Pancreas (tissue), 10 donors: ENCODE results near the gene COL13A1. TPM values are rescaled to one million over a fixed set of nuclear protein-coding genes. Genes with fewer than 3 reads are reported as not detected.

Source experiments
- ATAC-seq, 4 donors: fragments of 200-7000 bp; cut with Tn5 transposase; one replicate each; pipeline versions ENCODE4 v1.8.0 to v1.9.1; 2020; ENCODE audit warnings: mild to moderate bottlenecking in 4 of 4, moderate library complexity in 4 of 4
- DNase-seq, 6 donors: peaks; one replicate each; pipeline ENCODE4 v3.0.0-alpha.2; 2020
- FAIRE-seq: peaks from 2 replicates; lab custom pipeline; 2012; peaks lifted over from hg19 to GRCh38; lab: Jason Lieb, UNC
- H3K27ac ChIP-seq, 4 donors: fragments of 200-600 bp; sonication (generic); 1 replicate in 3 of 4; 2 replicates in 1 of 4; pipeline versions ENCODE4 v1.5.0 to v1.8.0; 2020
- H3K27me3 ChIP-seq, 4 donors: fragments of 200-600 bp; one replicate each; pipeline ENCODE4 v1.8.0; 2021
- H3K36me3 ChIP-seq, 3 donors: fragments of 200-600 bp; sonication (generic) in 1 of 3; one replicate each; pipeline versions ENCODE4 v1.5.0 to v1.8.0; 2020 to 2021
- H3K4me1 ChIP-seq, 3 donors: fragments of 200-600 bp; one replicate each; pipeline ENCODE4 v1.8.0; 2021
- H3K4me3 ChIP-seq, 4 donors: fragments of 200-600 bp; sonication (generic) in 2 of 4; one replicate each; pipeline versions ENCODE4 v1.5.0 to v1.8.0; 2020 to 2021
- H3K9me3 ChIP-seq, 4 donors: fragments of 200-600 bp; one replicate each; pipeline ENCODE4 v1.8.0; 2021
- WGBS, 2 donors: extraction: QIAGEN DNeasy Blood & Tissue Kit; methylation state at CpG; one replicate each; pipeline ENCODE4 v1.1.7; 2013; 5-methylcytosine and 5-hydroxymethylcytosine counted together
- intact Hi-C, 3 donors: fragments of 100-400 bp; cut with DNase I; formaldehyde crosslinking; loops; one replicate each; pipeline versions ENCODE4 v1.11.1 to v1.14.2; 2022
- polyA plus RNA-seq, 2 donors: library from polyadenylated mRNA; stranded (reverse); fragments of 200-250 nt; gene quantifications; one replicate each; pipeline ENCODE4 v1.2.3, GENCODE V29; 2013
- total RNA-seq, 6 donors: library from RNA; stranded (reverse); fragmentation: NEBNext Ultra II Directional in 4 of 6; extraction: Animal tissue kit (Norgen Biotek cat#: 25700) in 4 of 6; gene quantifications; one replicate each; pipeline versions ENCODE4 v1.2.1 to v1.2.4, GENCODE V29; 2021 to 2023
- TF ChIP-seq, protein P1 (sequence below), 4 donors: fragments of 200-600 bp; sonication (generic) in 3 of 4; IDR thresholded peaks; one replicate each; pipeline versions ENCODE4 v1.5.0 to v1.8.0; 2021; ENCODE audit warnings: antibody characterized with exemption in 4 of 4
- donor health status: healthy with polysubstance abuse.
- donor health status: DM: no; HTN: no; CAD: no; lungs with moderate emphysema.
- donor health status: DM: no; HTN: no; CAD: no.
- donor health status: control.
- donor health status: control.
- donor health status: Bipolar disorder and iron deficiency.
- donor health status: DM: yes; HTN: yes; CAD: no.
- donor health status: DM: no; HTN: no; CAD: no.
- donor health status: DM: no; HTN: no; CAD: no.
- donor health status: DM: yes; HTN: yes; CAD: no.

The COL13A1 gene
- total and polyA plus RNA-seq, 8 donors, result 0.35 to 11.7 (median 0.92) TPM

DNA sequence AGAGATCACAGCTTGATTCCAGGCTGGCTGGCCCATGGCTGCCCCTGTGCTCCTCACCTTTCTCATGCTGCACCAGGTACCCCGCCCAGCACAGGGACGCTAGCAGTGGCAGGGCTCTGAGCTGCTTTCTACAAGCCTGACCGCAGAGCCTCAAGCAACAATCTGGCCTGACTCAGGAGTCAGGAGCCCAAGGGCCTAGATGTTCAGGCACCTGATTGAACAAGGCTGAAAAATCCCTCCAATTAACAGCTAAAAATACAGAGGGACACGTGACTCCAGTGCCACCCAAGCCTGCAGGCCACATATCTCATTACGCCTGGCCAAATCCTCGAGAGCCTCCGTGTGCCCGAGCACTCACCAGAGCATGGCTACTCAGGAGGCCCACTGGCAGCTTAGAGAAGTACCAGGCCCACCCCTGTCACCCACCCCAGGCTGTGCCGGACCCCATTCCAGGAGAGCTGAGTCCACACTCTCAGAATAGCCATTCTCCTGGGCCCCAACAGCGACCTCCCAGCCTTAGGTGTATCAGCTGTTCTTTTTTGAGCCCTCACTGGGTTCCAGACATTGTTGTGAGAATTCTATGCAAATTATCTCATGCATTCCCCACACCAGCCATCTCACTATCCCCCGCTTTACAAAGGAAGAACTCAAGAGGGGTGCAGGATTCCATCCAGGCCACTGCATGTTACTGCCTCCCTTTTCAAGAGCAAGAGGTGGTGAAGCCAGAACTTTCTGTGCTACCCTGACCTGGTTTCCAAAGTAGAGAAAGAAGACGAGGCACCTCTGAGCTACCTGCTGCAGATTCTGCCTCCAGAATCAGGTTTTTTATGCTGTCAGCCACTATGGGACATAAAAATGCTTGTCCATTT lies 98.3 kb downstream of the COL13A1 start:
- intact Hi-C loops, result no loop called here
- 94 to 95% methylated on average over 12 of the region's 12 CpGs for WGBS, 2 donors
- TF ChIP-seq, protein P1, sequence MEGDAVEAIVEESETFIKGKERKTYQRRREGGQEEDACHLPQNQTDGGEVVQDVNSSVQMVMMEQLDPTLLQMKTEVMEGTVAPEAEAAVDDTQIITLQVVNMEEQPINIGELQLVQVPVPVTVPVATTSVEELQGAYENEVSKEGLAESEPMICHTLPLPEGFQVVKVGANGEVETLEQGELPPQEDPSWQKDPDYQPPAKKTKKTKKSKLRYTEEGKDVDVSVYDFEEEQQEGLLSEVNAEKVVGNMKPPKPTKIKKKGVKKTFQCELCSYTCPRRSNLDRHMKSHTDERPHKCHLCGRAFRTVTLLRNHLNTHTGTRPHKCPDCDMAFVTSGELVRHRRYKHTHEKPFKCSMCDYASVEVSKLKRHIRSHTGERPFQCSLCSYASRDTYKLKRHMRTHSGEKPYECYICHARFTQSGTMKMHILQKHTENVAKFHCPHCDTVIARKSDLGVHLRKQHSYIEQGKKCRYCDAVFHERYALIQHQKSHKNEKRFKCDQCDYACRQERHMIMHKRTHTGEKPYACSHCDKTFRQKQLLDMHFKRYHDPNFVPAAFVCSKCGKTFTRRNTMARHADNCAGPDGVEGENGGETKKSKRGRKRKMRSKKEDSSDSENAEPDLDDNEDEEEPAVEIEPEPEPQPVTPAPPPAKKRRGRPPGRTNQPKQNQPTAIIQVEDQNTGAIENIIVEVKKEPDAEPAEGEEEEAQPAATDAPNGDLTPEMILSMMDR (IDR thresholded peaks at IDR 0.05), result no peak
- no peak for FAIRE-seq
- Histone ChIP-seq H3K4me1 (no peaks in the 10 kb centered on the region), H3K27me3 (no peaks in the 10 kb centered on the region), H3K36me3 (no peaks in the 10 kb centered on the region), H3K4me3 (no peak overlapping the region), H3K27ac (no peak overlapping the region), H3K9me3 (no peaks in the 10 kb centered on the region)
- no peak for DNase-seq
- no peak for ATAC-seq

DNA sequence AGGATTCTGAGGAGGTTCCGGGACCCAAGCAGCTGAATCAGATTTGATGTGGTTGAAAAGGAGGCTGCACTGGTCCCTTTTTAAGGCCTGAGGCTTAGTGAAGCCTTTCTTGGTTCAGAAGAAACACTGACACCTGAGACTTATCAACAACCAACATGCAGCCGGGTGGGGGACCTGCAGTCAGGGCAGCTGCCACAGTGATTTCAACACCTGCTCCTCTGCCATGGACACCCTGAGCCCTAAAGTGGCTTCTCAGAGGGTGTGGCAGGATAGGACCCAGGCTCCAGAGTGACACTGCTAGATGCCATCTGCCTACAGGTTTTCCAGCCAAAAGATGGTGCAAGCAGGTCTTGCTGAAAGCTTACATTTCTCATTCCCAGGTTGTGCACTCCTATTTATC lies 99.3 kb downstream of the COL13A1 start:
- Histone ChIP-seq H3K4me3 (no peak overlapping the region), H3K9me3 (no peaks in the 10 kb centered on the region), H3K4me1 (no peaks in the 10 kb centered on the region), H3K36me3 (no peaks in the 10 kb centered on the region), H3K27ac (no peak overlapping the region), H3K27me3 (no peaks in the 10 kb centered on the region)
- ATAC-seq (no peak), DNase-seq (no peak), FAIRE-seq (no peak)
- WGBS, 2 donors, result 82 to 94% methylated on average over 2 of the region's 2 CpGs
- TF ChIP-seq, protein P1 (IDR thresholded peaks at IDR 0.05), result no peak
- intact Hi-C loops, result no loop called here

DNA sequence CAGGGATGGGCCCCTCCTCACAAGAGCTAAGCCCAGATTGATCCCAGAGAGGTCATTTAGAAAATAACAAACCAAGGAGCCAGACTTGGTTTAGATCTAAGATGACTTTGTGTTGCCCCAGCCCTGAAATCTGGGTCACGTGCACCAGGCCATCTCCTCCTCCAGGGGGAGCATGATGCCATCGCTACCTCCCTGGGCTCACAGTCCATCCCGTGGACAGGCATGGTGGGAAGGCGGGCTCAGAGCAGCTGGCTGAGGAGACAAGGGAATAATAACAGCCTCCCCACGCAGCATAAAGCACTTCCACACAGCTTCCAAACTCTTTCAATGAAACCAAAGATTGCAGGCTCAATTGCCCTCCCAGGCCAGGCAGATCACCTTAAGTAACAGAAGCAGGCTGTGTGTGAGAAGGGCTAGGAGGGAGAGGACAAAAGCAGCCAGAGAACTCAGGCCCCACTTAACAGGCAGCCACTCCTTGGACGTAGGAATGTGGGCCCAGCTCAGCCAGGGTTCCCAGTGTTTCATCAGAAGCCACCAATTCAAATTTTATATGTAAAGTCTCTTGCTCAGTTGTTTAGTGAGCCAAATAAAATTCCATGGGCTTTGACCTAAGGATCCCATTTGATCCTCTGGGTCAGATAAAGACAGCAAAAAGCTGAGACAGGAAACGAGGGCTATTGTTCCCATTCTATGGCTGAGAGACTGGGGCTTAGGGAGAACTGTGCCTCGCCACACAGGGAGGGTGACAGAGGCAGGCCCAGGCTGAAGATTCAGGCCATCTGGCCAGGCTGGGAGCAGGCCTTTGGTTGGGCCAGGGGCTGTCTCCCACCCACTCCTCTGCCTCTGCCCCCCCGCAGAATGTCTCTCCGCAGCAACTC lies 100.2 kb downstream of the COL13A1 start:
- no peaks in the 10 kb centered on the region for H3K36me3 ChIP-seq
- H3K4me3 ChIP-seq, result no peak overlapping the region
- H3K9me3 ChIP-seq, result no peaks in the 10 kb centered on the region
- WGBS, 2 donors, result 61 to 71% methylated on average over 10 of the region's 10 CpGs
- no peaks in the 10 kb centered on the region for H3K4me1 ChIP-seq
- ATAC-seq (peak; percentile 48 to 89 (median 79)), FAIRE-seq (no peak), DNase-seq (peak in 4 of 6 donors; percentile 27 to 67 (median 48))
- no peaks in the 10 kb centered on the region for H3K27me3 ChIP-seq
- TF ChIP-seq, protein P1 (IDR thresholded peaks at IDR 0.05), result peak; percentile 20 to 36 (median 28)
- H3K27ac ChIP-seq, result no peak overlapping the region
- intact Hi-C loops, result no loop called here

DNA sequence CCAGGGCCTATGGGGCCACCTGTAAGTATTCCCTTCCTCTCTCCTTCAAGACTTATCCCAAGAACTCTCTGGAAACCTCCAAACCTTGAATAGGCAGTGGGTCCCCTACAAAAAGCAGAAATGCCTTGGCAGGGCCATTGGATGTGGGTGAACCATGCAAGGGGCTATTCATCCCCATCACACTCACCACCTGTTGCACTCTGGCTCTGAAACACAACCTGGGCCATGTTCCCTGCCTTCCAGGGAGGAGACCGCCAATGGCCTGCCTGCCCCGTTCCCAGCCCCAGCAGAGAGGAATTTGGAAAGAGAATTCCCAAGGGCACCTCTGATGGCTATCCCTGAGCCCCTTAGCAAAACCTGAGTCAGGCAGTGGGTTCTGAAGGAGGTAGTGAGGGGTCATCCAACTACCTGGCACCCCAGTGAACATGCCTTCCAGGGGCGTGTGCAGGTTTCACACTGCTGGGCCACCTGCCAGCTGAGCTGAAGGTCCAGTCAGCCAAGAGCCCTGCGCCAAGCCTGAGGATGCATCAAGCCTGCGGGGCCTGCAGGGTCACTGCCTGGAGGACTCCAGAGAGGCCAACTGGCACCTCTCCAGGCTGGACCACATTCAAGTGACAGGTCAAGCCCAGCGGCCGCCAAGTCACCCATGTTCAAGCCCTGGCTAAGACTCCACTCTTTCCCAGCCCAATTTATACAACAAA lies 101.3 kb downstream of the COL13A1 start:
- intact Hi-C loops, result no loop called here
- no peaks in the 10 kb centered on the region for H3K36me3 ChIP-seq
- no peak overlapping the region for H3K4me3 ChIP-seq
- no peak overlapping the region for H3K27ac ChIP-seq
- TF ChIP-seq, protein P1 (IDR thresholded peaks at IDR 0.05), result no peak
- H3K4me1 ChIP-seq, result no peaks in the 10 kb centered on the region
- no peaks in the 10 kb centered on the region for H3K9me3 ChIP-seq
- no peaks in the 10 kb centered on the region for H3K27me3 ChIP-seq
- WGBS, 2 donors, result 55 to 60% methylated on average over 7 of the region's 7 CpGs
- ATAC-seq (peak in 1 of 4 donors; percentile 28), DNase-seq (peak in 2 of 6 donors; percentile 23 to 54), FAIRE-seq (no peak)
